Endothelial cell of umbilical vein (primary cell): Measurements from ENCODE around the gene BCL2.

Source experiments
- EZH2 ChIP-seq: IDR thresholded peaks from 2 replicates; pipeline ENCODE4 v1.6.1; 2012; ENCODE audit warnings: borderline replicate concordance, low read depth, mild to moderate bottlenecking, moderate library complexity, low read length, inconsistent platforms; ENCODE audit not compliant: severe bottlenecking
- GATA2 ChIP-seq: IDR thresholded peaks from 2 replicates; pipeline ENCODE4 v1.7.0; 2011; ENCODE audit warnings: low read depth, mild to moderate bottlenecking, moderate library complexity, mixed read lengths, low read length; ENCODE audit not compliant: insufficient read length, insufficient read depth
- MYC ChIP-seq: IDR thresholded peaks from one replicate; pipeline ENCODE4 v1.6.1; 2011; ENCODE audit warnings: mild to moderate bottlenecking, low read depth, low read length
- POLR2A ChIP-seq: IDR thresholded peaks from 2 replicates; pipeline ENCODE4 v1.6.1; 2012; ENCODE audit warnings: low read depth, mild to moderate bottlenecking, control low read depth, low read length
- POLR2AphosphoS5 ChIP-seq: IDR thresholded peaks from 2 replicates; pipeline ENCODE4 v1.6.1; 2012; ENCODE audit warnings: low read depth, mild to moderate bottlenecking, control low read depth, low read length, moderate library complexity; ENCODE audit not compliant: insufficient read depth
- TF ChIP-seq, protein P1 (sequence below), 2 donors: IDR thresholded peaks; 1 replicate in 1 of 2; 2 replicates in 1 of 2; pipeline ENCODE4 v1.5.1; 2011; ENCODE audit warnings: low read length in 2 of 2, mild to moderate bottlenecking in 2 of 2, moderate library complexity in 2 of 2, control low read depth in 1 of 2, inconsistent platforms in 1 of 2, low read depth in 1 of 2; ENCODE audit not compliant: insufficient read depth in 1 of 2; ENCODE audit errors: extremely low read depth in 1 of 2

DNA sequence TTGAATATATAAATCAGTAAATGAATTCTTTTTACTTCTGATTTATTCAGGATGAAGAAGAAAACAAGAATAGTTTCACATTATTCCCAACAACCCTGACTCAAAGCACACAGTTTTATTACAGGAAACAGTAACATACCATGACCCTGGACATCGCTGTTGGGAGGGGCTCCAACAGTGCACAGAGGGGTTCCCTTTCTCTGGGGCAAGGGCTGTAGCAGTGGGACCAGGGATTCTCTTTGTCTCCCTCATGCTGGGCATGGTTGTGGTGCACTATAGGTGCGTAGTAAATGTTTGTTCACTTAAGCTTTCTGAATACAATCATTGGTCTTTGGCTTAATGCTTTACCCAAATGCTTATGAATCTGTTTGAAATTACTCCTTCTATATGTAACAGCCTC is 189.4 kb downstream of the BCL2 start:
- TF ChIP-seq, protein P1, sequence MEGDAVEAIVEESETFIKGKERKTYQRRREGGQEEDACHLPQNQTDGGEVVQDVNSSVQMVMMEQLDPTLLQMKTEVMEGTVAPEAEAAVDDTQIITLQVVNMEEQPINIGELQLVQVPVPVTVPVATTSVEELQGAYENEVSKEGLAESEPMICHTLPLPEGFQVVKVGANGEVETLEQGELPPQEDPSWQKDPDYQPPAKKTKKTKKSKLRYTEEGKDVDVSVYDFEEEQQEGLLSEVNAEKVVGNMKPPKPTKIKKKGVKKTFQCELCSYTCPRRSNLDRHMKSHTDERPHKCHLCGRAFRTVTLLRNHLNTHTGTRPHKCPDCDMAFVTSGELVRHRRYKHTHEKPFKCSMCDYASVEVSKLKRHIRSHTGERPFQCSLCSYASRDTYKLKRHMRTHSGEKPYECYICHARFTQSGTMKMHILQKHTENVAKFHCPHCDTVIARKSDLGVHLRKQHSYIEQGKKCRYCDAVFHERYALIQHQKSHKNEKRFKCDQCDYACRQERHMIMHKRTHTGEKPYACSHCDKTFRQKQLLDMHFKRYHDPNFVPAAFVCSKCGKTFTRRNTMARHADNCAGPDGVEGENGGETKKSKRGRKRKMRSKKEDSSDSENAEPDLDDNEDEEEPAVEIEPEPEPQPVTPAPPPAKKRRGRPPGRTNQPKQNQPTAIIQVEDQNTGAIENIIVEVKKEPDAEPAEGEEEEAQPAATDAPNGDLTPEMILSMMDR (IDR thresholded peaks at IDR 0.05; ENCODE audit: extremely low read depth in 1 of 2, insufficient read depth in 1 of 2, low read depth in 1 of 2, low read length in 2 of 2), result no peak
- TF ChIP-seq POLR2A (no peak), POLR2AphosphoS5 (no peak), GATA2 (no peak), MYC (no peak), EZH2 (no peak)
